HepG2 (cell line): Measurements from ENCODE around the gene MYBPC2. TPM values are rescaled to one million over a fixed set of nuclear protein-coding genes. Genes with fewer than 3 reads are reported as not detected.

Experiments
- ATAC-seq: fragments of 200-7000 bp; cut with Tn5 transposase; 3 replicates; pipeline ENCODE4 v1.9.1; 2020; ENCODE audit warnings: mild to moderate bottlenecking, moderate library complexity
- BruUV-seq: library from RNA; stranded (reverse); fragments of 400-500 nt; replicated peaks from 2 replicates; lab custom pipeline; 2021; lab: Mats Ljungman, UMichigan
- CTCF ChIA-PET: fragments of 300-600 bp; formaldehyde crosslinking; extraction: SDS; loops from one replicate; lab custom pipeline; 2021; ENCODE audit warnings: low total read pairs, inconsistent platforms, low intra/inter-chr PET ratio; lab: Yijun Ruan, JAX
- POLR2A ChIA-PET: fragments of 350-600 bp; sonication (Branson Sonifier 250); formaldehyde crosslinking; loops from one replicate; lab custom pipeline; 2020; ENCODE audit warnings: antibody characterized with exemption, inconsistent platforms; lab: Yijun Ruan, JAX
- DNase-seq: peaks from one replicate; pipeline ENCODE4 v3.0.0-alpha.2; 2015; ENCODE audit warnings: low spot score
- FAIRE-seq: peaks from 3 replicates; lab custom pipeline; 2011; peaks lifted over from hg19 to GRCh38; lab: Jason Lieb, UNC
- H2AFZ ChIP-seq: one replicate; pipeline ENCODE4 v1.6.1; 2011; ENCODE audit warnings: low read length, inconsistent platforms
- H3K27ac ChIP-seq: fragments of 300-600 bp; 3 replicates; pipeline ENCODE4 v1.8.0; 2011; ENCODE audit warnings: mixed run types, mild to moderate bottlenecking, mixed read lengths, low read length, inconsistent platforms; ENCODE audit not compliant: insufficient read depth; ENCODE audit errors: extremely low read length
- H3K27me3 ChIP-seq, 2 experiments: fragments of 200-600 bp in 1 of 2; 2 replicates in 1 of 2; 3 replicates in 1 of 2; pipeline versions ENCODE4 v1.6.0 to v1.8.0; 2011; ENCODE audit warnings: low read length in 2 of 2, mild to moderate bottlenecking in 2 of 2, moderate library complexity in 2 of 2, inconsistent platforms in 1 of 2; ENCODE audit not compliant: insufficient read depth in 2 of 2, control insufficient read depth in 1 of 2
- H3K36me3 ChIP-seq, 2 experiments: fragments of 200-600 bp in 1 of 2; replicated peaks in 1 of 2; 2 replicates in 1 of 2; 3 replicates in 1 of 2; pipeline versions ENCODE4 v1.5.1 to v1.8.0; 2011; ENCODE audit warnings: low read length in 2 of 2, inconsistent platforms in 1 of 2; ENCODE audit not compliant: insufficient read depth in 2 of 2, control insufficient read depth in 1 of 2
- H3K4me1 ChIP-seq: 2 replicates; pipeline ENCODE4 v1.5.1; 2012; ENCODE audit warnings: low read length, inconsistent platforms; ENCODE audit not compliant: insufficient read depth
- H3K4me2 ChIP-seq: 2 replicates; pipeline ENCODE4 v1.6.0; 2011; ENCODE audit warnings: low read depth, low read length, inconsistent platforms
- H3K4me3 ChIP-seq, 3 experiments: fragments of 200-600 bp in 1 of 3; sonication (generic), shearing (Covaris generic) in 1 of 3; replicated peaks in 1 of 3; 2 replicates each; pipeline ENCODE4 v1.5.1; 2011 to 2016; ENCODE audit warnings: low read length in 3 of 3, inconsistent platforms in 2 of 3, low read depth in 2 of 3, mild to moderate bottlenecking in 2 of 3, control low read depth in 1 of 3, mixed read lengths in 1 of 3; ENCODE audit not compliant: insufficient read depth in 1 of 3
- H3K79me2 ChIP-seq: one replicate; pipeline ENCODE4 v1.6.1; 2011; ENCODE audit warnings: low read length, inconsistent platforms; ENCODE audit not compliant: insufficient read depth
- H3K9ac ChIP-seq: 2 replicates; pipeline ENCODE4 v1.6.0; 2011; ENCODE audit warnings: mild to moderate bottlenecking, low read depth, low read length, inconsistent platforms; ENCODE audit not compliant: insufficient read depth
- H3K9me3 ChIP-seq: 2 replicates; pipeline ENCODE4 v1.5.1; 2012; ENCODE audit warnings: mild to moderate bottlenecking, low read length
- H4K20me1 ChIP-seq: 2 replicates; pipeline ENCODE4 v1.6.0; 2011; ENCODE audit warnings: inconsistent platforms, mild to moderate bottlenecking, low read length, moderate library complexity; ENCODE audit not compliant: insufficient read depth
- AGO2 ChIP-seq: fragments of 200-400 bp; formaldehyde crosslinking; optimal IDR thresholded peaks from 2 replicates; pipeline ENCODE3; 2017; ENCODE audit warnings: mild to moderate bottlenecking, low read depth, low read length, moderate library complexity
- CC2D1A ChIP-seq: sonication (generic); formaldehyde crosslinking; IDR thresholded peaks from 2 replicates; pipeline ENCODE4 v1.8.1; 2023; ENCODE audit warnings: mild to moderate bottlenecking, missing genetic modification reagents
- FLYWCH1 ChIP-seq: sonication (generic); formaldehyde crosslinking; IDR thresholded peaks from 2 replicates; pipeline ENCODE4 v1.8.1; 2023; ENCODE audit warnings: mild to moderate bottlenecking, missing genetic modification reagents
- HMG20B ChIP-seq: conservative IDR thresholded peaks from 2 replicates; pipeline ENCODE4 v1.6.1; 2016; ENCODE audit warnings: missing genetic modification reagents, missing compliant biosample characterization
- HOXA3 ChIP-seq: sonication (generic); formaldehyde crosslinking; IDR thresholded peaks from 2 replicates; pipeline ENCODE4 v1.5.0; 2020; ENCODE audit warnings: missing genetic modification reagents
- JUN ChIP-seq: sonication (generic); formaldehyde crosslinking; IDR thresholded peaks from 2 replicates; pipeline ENCODE4 v1.4.0; 2020; ENCODE audit warnings: mild to moderate bottlenecking, missing genetic modification reagents
- MAFK ChIP-seq, 2 experiments: IDR thresholded peaks in 1 of 2; conservative IDR thresholded peaks in 1 of 2; 2 replicates each; pipeline ENCODE4 v1.6.1; 2011; ENCODE audit warnings: improper control_type of control experiment in 2 of 2, low read length in 2 of 2
- NFIC ChIP-seq: IDR thresholded peaks from 2 replicates; pipeline ENCODE4 v1.6.1; 2012; ENCODE audit warnings: mild to moderate bottlenecking, low read length, inconsistent platforms
- NFYB ChIP-seq: sonication (generic); formaldehyde crosslinking; IDR thresholded peaks from 2 replicates; pipeline ENCODE4 v1.4.0; 2020; ENCODE audit warnings: missing genetic modification reagents
- RFX5 ChIP-seq: IDR thresholded peaks from 2 replicates; pipeline ENCODE4 v1.6.1; 2011; ENCODE audit warnings: low read depth, low read length, improper control_type of control experiment
- SNAI1 ChIP-seq: sonication (generic); formaldehyde crosslinking; IDR thresholded peaks from 2 replicates; pipeline ENCODE4 v1.5.0; 2020; ENCODE audit warnings: mild to moderate bottlenecking, missing genetic modification reagents, borderline replicate concordance
- SOX6 ChIP-seq, 2 experiments: fragments of 450-650 bp in 1 of 2; sonication (generic) in 1 of 2; formaldehyde crosslinking in 1 of 2; IDR thresholded peaks; 2 replicates each; pipeline versions ENCODE4 v1.4.0 to v1.6.1; 2017 to 2020; ENCODE audit warnings: antibody characterized with exemption in 1 of 2, mild to moderate bottlenecking in 1 of 2, missing genetic modification reagents in 1 of 2
- ZFY ChIP-seq: sonication (generic); formaldehyde crosslinking; IDR thresholded peaks from 2 replicates; pipeline ENCODE4 v1.4.0; 2020; ENCODE audit warnings: missing genetic modification reagents
- ZNF20 ChIP-seq: sonication (generic); formaldehyde crosslinking; IDR thresholded peaks from 2 replicates; pipeline ENCODE4 v1.4.0; 2020; ENCODE audit warnings: mild to moderate bottlenecking, moderate library complexity, missing genetic modification reagents
- ZNF282 ChIP-seq: fragments of 450-650 bp; IDR thresholded peaks from 2 replicates; pipeline ENCODE4 v1.6.1; 2018; ENCODE audit not compliant: partially characterized antibody
- ZNF432 ChIP-seq: sonication (generic); formaldehyde crosslinking; IDR thresholded peaks from 2 replicates; pipeline ENCODE4 v1.5.0; 2020; ENCODE audit warnings: missing genetic modification reagents, mild to moderate bottlenecking, borderline replicate concordance
- ZNF616 ChIP-seq: sonication (generic); formaldehyde crosslinking; IDR thresholded peaks from 2 replicates; pipeline ENCODE4 v1.5.0; 2020; ENCODE audit warnings: low read depth, mild to moderate bottlenecking, missing genetic modification reagents
- ZNF776 ChIP-seq: sonication (generic); formaldehyde crosslinking; IDR thresholded peaks from 2 replicates; pipeline ENCODE4 v1.4.0; 2020; ENCODE audit warnings: mild to moderate bottlenecking, missing genetic modification reagents
- WGBS: methylation state at CpG from one replicate; pipeline ENCODE4 v1.1.6; 2017; ENCODE audit warnings: low lambda C conversion rate; 5-methylcytosine and 5-hydroxymethylcytosine counted together
- in situ Hi-C: cut with HindIII; loops from 2 replicates; pipeline ENCODE4 v1.10.0; 2017; ENCODE audit warnings: low pct_unique_long_range_greater_than_20kb; ENCODE audit not compliant: extremely low pct_ligation_motif_present
- intact Hi-C: fragments of 100-400 bp; cut with micrococcal nuclease; formaldehyde crosslinking; loops from one replicate; pipeline ENCODE4 v1.10.0; 2022; ENCODE audit not compliant: unreplicated experiment
- polyA plus RNA-seq, 8 experiments: library from polyadenylated mRNA; depleted of rRNA in 3 of 8; stranded (reverse) in 7 of 8; unstranded in 1 of 8; fragments of >200 nt; fragmentation: Illumina TruSeq in 4 of 8; extraction: Trizol in 4 of 8; gene quantifications; 2 replicates each; pipeline versions ENCODE4 v1.2.1 to v1.2.3, GENCODE V29; 2011 to 2016; ENCODE audit warnings: low read depth in 4 of 8, missing spikeins in 1 of 8, mixed read lengths in 1 of 8; ENCODE audit not compliant: insufficient read depth in 1 of 8
- total RNA-seq, 5 experiments: library from RNA; depleted of rRNA; stranded (reverse); fragments of >200 nt; fragmentation: Illumina TruSeq; extraction: Trizol; gene quantifications; 2 replicates each; pipeline ENCODE4 v1.2.3, GENCODE V29; 2016; ENCODE audit warnings: low read depth in 1 of 5

MYBPC2 gene
- total and polyA plus RNA-seq, 2 of the 13 experiments (the other 11 are each of a cell fraction or from before 2014, with no cell fraction given): not detected

DNA sequence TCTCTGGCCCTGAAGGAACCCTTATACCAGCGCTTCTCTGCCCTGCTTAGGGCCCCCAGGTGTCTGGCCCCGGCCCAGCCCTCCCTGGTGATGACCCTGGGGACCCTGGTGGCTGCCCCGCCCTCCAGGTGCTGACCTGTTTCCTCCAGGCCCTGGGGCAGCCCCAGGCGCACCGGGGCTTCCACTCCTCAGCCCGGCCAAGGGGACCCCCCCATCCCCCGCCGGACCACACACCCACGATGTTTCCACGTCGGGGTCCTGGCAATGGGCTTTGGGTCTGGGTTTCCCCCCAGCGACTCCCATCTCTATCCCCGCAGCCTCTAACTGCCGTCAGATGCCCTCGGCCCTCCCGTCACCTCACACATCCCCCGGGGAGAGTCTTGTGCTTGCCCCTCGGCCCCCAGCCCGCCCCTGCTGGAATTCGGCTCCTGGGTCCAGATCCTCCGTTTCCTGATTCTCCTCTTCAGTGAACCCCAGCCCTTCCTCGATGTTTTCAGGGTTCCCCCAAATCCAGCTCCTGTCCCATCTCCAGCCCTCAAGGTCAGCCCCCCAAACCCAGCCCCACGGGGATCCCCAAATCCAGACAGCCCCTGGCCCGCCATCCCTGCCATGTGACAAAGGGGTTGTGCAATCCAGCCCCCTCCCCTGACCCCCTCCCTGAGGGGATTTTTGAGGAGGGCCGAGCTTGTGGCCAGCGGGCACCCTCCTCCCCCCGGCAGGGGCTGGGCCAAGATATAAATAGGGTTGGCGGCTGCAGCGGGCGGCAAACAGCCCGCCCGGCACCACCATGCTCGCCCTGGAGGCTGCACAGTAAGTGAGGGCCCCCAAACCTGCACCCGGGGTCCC lies 14.3 kb upstream of the MYBPC2 start, which contains the start of gene SPIB:
SPIB (plus strand) TSS at position 763 of the 846 bp plus-strand sequence; CDS start at position 788, 25 bp downstream.
- H3K36me3 ChIP-seq: peaks cover 0 to 3% of the 10 kb centered on the region in 2 experiments; a peak in 1 of 5 replicates
- peak; percentile 62 for TF ChIP-seq AGO2
- no peak for TF ChIP-seq FLYWCH1 (CRISPR knock-in tag)
- ChIA-PET CTCF (no interaction called here), POLR2A (no interaction called here)
- H3K79me2 ChIP-seq: no peaks in the 10 kb centered on the region
- H3K9me3 ChIP-seq: no peaks in the 10 kb centered on the region
- H3K27ac ChIP-seq: no peak within 1 kb of the TSS
- no peak within 1 kb of the TSS for H2AFZ ChIP-seq
- 61% methylated on average over 13 of the region's 34 CpGs for WGBS
- in situ Hi-C loops (no loop called here), intact Hi-C loops (no loop called here)
- H4K20me1 ChIP-seq: no peaks in the 10 kb centered on the region
- ATAC-seq (no peak), FAIRE-seq (no peak), DNase-seq (no peak)
- H3K4me1 ChIP-seq: peaks cover 14% of the 10 kb centered on the region
- no peak within 1 kb of the TSS for H3K9ac ChIP-seq
- no TSS peak for BruUV-seq
- H3K27me3 ChIP-seq: no peaks in the 10 kb centered on the region; a peak in 1 of 5 replicates
- no peak within 1 kb of the TSS for H3K4me2 ChIP-seq
- H3K4me3 ChIP-seq: no peak within 1 kb of the TSS

DNA sequence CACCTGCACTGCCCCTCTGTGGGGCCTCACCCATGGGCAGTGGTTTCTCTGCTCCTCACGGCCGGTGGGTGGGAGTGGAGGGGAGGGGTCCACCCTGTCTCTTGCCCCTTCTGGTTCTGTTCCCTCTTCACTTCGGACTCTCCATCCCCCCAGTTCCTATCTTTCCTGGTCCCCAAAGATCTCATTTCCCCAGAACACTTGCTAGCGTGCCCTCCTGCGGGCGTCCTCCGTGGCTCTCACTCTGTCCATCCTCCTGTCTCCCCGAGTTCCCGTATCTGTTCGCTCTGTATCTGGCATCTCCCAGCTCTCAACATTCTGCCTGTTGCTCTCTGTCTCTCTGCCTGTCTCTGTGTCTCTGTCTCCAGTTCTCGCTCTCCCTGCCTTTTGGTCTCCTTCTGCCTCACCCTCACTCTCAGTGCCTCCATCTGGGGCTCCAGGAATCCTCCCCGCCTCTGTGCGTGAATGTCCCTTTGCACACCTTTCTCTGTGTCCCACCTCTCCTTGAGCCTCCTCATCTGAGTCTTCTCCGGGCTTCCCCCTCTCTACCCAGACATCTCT lies 13.6 kb upstream of the MYBPC2 start:
- TF ChIP-seq ZNF616 (CRISPR knock-in tag) (no peak), NFIC (no peak), SNAI1 (CRISPR knock-in tag) (no peak), HMG20B (CRISPR knock-in tag) (no peak), HOXA3 (CRISPR knock-in tag) (no peak), RFX5 (no peak), MAFK (conservative IDR thresholded peaks at IDR 0.05 in 1 of 2, IDR thresholded peaks at IDR 0.05 in 1 of 2; ENCODE audit: low read length in 2 of 2) (no peak), JUN (CRISPR knock-in tag) (no peak), ZNF776 (CRISPR knock-in tag) (no peak), ZNF432 (CRISPR knock-in tag) (no peak), CC2D1A (CRISPR knock-in tag) (no peak), ZFY (CRISPR knock-in tag) (no peak), SOX6 (IDR thresholded peaks at IDR 0.05) (no peak), SOX6 (CRISPR knock-in tag; IDR thresholded peaks at IDR 0.05) (no peak), ZNF20 (no peak), NFYB (CRISPR knock-in tag) (no peak), ZNF282 (no peak)
- no peak for DNase-seq
- Histone ChIP-seq H4K20me1 (no peaks in the 10 kb centered on the region), H2AFZ (no peak overlapping the region), H3K36me3 (no peaks in the 10 kb centered on the region; a peak in 1 of 5 replicates), H3K4me3 (no peak overlapping the region), H3K9me3 (no peaks in the 10 kb centered on the region), H3K4me2 (no peak overlapping the region), H3K27ac (no peak overlapping the region), H3K27me3 (no peaks in the 10 kb centered on the region; a peak in 1 of 5 replicates), H3K79me2 (no peaks in the 10 kb centered on the region), H3K4me1 (peaks cover 19% of the 10 kb centered on the region), H3K9ac (no peak overlapping the region)
- 46% methylated on average over 14 of the region's 14 CpGs for WGBS
- no TSS peak for BruUV-seq
- FAIRE-seq: no peak
- intact Hi-C loops (no loop called here), in situ Hi-C loops (no loop called here)
- ChIA-PET POLR2A (no interaction called here), CTCF (no interaction called here)
- no peak for ATAC-seq
